Activated T-cell treated with anti-CD3 and anti-CD28 coated beads for 4 hours (primary cell): Measurements from ENCODE around the gene KCNQ1.

Experiments
- DNase-seq: peaks from one replicate; pipeline ENCODE4 v3.0.0-alpha.2; 2020

The KCNQ1 gene

DNA sequence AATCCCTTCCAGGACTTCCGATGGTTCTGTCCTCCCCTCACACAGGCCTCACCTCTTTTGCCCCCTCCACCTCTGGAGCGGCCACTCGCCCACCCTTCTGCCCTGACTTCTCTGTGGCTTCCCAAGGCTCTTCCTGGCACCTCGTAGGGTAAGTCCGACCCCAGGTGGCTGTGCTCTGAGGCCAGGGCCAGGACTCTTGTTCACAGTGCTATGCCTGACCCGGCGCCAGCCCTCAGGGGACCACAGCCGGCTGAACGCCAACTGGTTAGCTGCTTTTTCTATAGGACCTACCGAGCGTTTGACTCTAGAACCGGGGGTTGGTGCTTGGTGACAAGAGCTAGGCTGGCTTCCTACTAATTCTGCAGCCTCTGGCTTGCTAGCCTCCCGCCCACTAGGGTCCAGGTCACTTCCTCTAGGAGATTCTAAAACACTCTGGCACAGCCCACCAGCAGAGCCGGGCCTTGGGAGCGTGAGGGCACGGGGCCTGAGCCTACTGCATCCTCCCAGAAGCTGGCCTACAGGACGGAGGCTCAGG lies 283.4 kb downstream of the KCNQ1 start:
- DNase-seq = no peak

DNA sequence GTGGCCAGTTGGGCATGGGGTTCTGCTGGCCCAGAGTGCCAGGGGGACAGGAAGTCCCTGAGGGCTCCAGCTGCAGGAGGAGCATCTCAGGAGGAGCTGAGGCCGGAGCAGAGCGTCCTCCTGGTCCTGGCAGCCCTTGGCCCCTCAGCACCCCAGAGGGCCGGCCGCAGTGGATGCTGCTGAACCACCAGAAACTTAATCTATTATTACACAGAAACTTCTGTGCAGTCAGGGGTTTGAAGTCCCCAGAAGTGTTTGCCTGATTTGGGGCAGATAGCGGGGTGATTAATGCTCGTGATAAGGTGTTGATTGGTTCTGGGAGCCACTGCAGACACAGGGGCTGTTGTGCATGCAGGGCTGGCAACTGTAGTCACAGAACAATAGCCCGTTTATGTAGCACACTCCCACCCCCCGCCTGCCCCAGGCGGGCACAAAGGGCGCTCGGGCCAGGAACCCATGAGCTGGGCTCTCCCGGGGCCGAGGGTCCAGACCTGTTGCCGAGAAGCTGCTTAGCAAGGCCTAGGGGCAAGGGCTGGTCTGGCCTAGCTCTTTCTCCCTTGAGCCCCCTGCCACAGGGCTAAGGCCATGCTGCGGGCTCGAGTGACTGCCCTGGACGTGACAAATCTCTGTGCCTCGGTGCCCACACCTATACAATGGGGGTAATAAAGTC lies 284.0 kb downstream of the KCNQ1 start:
- no peak for DNase-seq

DNA sequence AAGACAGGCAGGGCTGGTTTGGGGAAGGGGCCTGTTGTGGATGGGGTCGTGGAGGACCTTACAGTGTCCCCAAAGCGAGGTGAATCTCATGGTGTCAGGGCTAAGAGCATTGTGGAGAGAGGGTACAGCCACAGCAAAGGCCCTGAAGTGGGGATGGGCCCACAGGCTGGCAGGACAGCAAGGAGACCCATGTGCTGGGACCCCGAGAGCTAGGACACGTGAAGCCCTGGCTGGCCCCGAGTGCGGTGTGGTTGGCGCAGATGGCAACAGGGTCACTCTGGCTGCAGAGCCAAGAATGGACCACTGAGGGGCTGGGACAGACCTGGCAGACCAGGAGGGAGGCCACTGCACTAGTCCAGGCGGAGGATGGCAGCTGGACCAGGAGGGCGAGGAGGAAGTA lies 285.0 kb downstream of the KCNQ1 start:
- DNase-seq = no peak

- DNase-seq = no peak
Observed at GRCh38 chr11:2730272-2731129, 285.7 kb downstream of the KCNQ1 start.

GRCh38 chr11:2731130-2732125 lies 286.6 kb downstream of the KCNQ1 start:
- no peak for DNase-seq

GRCh38 chr11:2732261-2732939 lies 287.6 kb downstream of the KCNQ1 start:
- DNase-seq = no peak

GRCh38 chr11:2732940-2733628 lies 288.3 kb downstream of the KCNQ1 start:
- DNase-seq = no peak

DNA sequence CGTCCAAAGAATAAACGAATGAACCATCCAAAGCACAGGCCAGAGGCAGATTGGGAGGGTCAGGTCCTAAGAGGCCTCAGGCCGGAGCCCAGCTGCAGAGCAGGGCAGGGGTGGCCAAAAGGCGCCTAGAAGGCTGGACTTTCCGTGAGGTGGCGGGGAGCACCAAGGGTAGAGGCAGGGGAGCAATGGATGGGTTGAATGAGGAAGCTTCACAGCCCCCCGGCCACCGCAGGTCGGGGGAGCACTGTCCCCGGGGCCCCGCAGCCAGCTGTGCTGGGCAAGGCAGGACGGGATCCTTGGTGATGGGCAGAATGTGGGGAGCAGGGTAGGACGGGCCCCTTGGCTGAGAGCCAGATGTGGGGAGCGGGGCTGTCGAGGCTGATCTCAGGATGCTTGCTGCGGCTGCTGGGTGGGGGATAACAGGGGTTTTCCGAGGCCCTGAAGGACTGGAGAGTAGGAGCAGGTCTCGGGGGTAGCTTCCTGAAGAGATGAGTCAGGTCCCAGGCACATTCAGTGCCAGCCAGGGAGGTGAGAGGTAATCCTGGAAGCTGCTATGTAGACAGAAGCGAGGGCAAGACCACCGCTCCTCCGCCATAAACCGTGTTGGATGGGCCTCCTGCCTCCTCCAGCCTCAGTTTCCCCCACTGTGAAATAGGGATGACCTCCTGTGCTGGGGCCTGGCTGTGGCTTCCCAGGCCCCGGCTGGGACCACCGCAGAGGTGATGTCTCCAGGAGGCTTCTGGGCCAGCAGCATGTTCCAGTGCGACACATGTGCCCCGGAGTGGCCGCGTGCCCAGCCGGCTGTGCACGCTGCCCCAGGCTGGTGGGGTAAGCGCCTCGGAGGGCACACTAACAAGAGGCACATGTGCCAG lies 289.6 kb downstream of the KCNQ1 start:
- DNase-seq = no peak

- no peak for DNase-seq
Observed at GRCh38 chr11:2735053-2735589, 290.3 kb downstream of the KCNQ1 start.

GRCh38 chr11:2736577-2737225 lies 291.9 kb downstream of the KCNQ1 start:
- DNase-seq = no peak

- DNase-seq = no peak
Observed at GRCh38 chr11:2737226-2737590, 292.4 kb downstream of the KCNQ1 start.

DNA sequence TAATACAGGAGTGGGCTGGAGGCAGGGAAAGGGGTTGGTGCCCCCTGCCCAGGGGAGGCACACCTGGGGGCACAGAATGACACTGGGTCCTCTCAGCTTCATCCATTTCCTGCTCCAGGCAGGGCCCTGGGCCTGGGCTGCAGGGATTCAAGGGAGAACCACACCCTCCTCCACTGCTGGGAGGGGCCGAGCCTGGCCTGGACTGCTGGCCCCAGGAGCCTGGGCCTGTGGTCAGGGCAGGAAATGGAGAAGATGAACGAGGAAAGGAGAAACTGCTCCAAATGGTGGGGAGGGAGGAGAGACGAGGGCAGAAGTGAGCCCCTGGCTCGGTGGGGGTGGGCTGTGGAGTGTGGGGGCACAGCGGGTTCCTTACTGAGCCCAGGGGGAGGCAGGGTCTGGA lies 293.1 kb downstream of the KCNQ1 start:
- no peak for DNase-seq

- DNase-seq = no peak
Observed at GRCh38 chr11:2738551-2739431, 294.0 kb downstream of the KCNQ1 start.

- DNase-seq = no peak
Observed at GRCh38 chr11:2739531-2740274, 294.9 kb downstream of the KCNQ1 start.

DNA sequence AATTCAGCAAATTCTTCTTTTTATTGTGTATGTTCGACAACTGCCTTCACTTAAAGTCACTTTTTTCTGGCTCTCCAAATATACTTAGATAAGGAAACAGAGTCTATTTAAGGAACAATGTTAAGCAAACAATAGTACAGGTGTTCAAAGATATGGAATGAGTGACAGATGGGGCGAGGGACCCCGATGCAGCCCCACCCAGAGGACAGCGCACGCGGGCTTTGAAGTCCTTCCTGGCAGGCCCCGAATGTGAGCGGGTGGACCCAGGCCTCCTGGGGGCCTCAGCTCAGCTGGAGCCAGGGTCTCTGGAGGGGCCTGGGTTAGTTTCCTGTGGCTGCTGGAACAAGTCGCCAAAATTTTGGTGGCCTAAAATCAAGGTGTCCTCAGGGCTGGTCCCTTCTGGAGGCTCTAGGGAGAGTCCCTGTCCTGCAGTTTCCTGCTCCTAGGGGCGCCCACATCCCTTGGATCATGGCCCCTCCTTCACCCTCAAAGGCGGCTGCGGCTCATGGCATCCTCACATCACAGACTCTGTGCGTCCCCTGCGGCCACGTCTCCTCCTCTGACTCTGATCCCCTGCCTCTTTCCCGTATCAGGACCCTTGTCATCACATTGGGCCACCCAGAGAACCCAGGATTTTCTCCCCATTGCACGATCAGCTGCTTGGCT lies 295.6 kb downstream of the KCNQ1 start:
- DNase-seq = no peak

DNA sequence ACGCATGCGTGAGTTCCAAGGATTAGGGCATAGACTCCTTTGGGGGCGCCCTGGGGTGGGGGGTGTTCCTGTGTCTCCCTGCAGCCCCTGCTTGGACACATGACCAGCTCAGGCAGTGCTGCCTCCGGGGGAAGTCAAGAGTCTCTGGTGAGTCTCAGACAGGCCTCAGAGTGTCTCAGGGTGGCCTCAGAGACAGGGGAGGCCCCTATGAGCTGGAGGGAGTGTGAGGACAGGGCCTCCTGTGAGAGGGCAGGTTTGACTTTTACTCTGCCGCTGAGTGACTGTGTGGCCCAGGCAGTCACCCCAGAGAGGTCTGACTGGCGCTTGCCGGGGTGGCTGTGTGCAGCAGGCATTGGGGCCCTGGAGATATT lies 296.2 kb downstream of the KCNQ1 start:
- no peak for DNase-seq

- no peak for DNase-seq
Observed at GRCh38 chr11:2741377-2742131, 296.7 kb downstream of the KCNQ1 start.
